ENCODE measurements around the gene TSFM.
A peak's percentile ranks its signal among the peaks of the same experiment; 100 is the strongest.

TSFM gene

GRCh38 chr12:57749061-57749460 lies 33.5 kb upstream of the TSFM start:
- no peak for FAIRE-seq

GRCh38 chr12:57750561-57751431 lies 31.8 kb upstream of the TSFM start:
- FAIRE-seq: no peak

DNA sequence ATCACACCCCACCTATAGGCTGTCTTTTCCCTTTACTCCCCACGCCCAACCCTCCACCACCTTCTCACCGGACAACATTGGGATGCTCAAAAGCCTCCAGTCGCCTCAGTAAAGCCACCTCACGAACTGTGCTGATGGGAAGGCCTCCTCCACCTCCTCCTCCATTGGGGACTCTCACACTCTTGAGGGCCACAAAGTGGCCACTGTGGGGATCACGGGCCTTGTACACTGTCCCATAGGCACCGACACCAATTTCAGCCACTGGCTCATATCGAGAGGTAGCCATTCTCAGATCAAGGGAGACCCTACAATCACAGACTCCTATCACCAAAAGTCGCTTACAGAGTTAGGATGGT lies 31.2 kb upstream of the TSFM start:
- FAIRE-seq: no peak

GRCh38 chr12:57751788-57752667 lies 30.6 kb upstream of the TSFM start, which contains the start of gene CDK4:
Gene CDK4 (minus strand): TSS chr12:57752310. CDS start chr12:57751717, 593 bp downstream.
- peak; percentile 98 for FAIRE-seq

GRCh38 chr12:57752668-57753000 lies 30.0 kb upstream of the TSFM start:
- no peak for FAIRE-seq

- FAIRE-seq: no peak
Measured at GRCh38 chr12:57753756-57754337, 28.7 kb upstream of the TSFM start.

- FAIRE-seq: no peak
Measured at GRCh38 chr12:57754411-57755193, 28.0 kb upstream of the TSFM start, which contains the start of gene MARCHF9. Gene MARCHF9 (plus strand): TSS chr12:57755103. CDS start chr12:57755529, 426 bp downstream.

DNA sequence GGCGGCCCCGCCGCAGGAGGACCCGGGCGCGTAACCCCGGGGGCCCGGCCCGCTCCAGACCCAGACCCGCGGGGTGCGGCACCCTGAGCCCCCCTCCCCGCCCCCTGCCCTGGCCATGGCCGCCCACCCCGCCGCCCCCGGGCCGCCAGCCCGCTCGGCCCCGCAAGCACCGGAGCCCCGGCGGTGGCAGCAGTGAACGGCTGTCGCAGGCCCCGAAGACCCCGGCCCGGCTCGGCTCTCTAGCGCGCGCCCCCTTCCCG lies 27.5 kb upstream of the TSFM start:
- FAIRE-seq: no peak

DNA sequence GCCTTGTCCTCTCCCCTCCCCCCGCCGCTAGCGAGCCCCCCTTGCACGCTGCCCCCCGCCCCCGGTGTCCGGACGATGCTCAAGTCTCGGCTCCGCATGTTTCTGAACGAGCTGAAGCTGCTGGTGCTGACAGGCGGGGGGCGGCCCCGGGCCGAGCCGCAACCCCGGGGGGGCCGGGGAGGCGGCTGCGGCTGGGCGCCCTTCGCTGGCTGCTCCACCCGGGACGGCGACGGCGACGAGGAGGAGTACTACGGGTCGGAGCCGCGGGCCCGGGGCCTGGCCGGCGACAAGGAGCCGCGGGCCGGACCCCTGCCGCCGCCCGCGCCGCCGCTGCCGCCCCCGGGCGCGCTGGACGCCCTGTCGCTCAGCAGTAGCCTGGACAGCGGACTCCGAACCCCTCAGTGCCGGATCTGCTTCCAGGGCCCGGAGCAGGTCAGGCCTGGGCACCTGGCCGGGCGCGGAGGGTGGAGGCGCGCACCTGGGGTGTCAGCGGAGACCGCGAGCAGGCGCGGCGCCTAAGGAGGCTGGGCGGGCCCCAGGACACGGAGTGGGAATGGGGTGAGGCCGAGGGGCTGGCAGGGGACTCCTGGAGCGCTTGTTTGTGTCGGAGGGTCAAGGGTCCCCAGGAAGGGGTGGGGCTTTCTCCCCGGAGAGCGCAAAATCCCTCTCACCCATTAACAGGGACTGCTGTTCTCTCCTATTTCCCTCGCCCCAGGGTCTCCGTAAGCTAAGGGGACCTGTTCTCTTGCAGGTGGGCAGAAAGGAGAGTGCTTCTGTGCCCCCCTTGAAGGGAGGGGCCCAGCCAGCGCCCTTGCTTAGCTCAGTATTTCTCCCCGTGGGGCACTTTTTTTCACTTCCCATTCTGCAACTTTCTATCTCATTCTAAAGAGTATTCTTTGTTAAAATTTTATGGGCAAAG lies 26.9 kb upstream of the TSFM start:
- FAIRE-seq: no peak

GRCh38 chr12:57756406-57757341 lies 25.9 kb upstream of the TSFM start:
- no peak for FAIRE-seq

GRCh38 chr12:57757771-57758170 lies 24.8 kb upstream of the TSFM start:
- no peak for FAIRE-seq

DNA sequence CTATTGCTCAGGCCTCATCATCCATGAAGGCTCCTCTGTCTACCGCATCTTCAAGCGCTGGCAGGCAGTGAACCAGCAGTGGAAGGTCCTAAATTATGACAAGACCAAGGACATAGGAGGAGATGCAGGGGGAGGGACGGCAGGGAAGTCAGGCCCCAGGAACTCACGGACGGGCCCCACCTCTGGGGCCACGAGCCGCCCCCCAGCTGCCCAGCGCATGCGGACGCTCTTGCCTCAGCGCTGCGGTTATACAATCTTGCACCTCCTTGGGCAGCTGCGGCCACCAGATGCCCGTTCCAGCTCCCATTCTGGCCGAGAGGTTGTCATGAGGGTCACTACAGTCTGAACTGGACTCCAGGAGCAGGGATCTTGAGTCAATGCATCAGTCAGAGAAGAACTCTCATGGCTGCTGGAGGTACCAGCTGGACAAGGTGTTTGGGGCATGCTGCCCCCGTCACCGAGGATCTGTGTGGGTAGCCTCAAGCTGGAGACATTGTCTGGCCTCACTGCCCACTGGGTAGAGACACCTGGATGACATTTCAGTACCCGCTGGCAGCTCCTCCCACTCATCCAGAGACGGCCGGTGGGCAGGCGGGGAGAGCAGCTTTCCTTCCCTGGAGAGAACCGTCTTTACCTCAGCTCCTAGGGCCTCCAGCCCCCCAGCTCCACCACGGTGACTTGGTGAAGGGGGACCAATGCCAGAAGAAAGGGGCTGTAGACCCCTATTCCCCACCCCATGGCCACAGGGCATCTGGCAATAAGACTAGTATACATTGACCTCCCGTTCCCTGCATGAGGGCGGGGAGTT lies 23.8 kb upstream of the TSFM start:
- FAIRE-seq: no peak

- FAIRE-seq: peak; percentile 81
Measured at GRCh38 chr12:57759360-57759980, 23.1 kb upstream of the TSFM start.

DNA sequence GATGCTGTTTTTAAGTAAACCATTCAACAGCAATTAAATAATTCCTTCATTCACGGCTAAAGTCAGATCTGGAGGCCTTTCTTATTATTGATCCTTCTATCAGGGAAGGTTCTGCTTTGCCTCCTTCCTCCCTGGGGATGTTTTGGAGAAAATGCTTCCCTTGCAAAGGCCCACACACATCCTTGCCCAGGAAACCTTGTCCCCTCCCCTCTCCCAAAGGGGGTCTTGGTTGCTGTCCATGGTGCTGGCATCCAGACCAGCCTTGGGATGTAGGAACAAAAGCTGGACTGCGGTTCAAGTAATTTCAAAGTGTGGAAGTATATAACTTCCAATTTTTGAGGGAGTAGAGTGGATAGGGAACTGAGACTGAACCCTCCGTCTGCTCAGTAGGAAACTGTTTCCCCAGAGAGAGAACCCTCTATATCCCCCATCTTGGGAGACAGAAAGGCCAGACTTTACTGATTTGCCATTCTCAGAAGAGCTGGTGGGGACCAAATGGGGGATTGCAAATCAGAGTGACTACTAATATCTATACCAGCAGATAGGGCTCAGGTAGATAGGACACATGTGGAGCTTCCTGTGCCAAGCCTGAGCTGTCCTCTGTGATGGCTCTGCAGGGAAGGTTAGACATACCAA lies 22.1 kb upstream of the TSFM start:
- no peak for FAIRE-seq

DNA sequence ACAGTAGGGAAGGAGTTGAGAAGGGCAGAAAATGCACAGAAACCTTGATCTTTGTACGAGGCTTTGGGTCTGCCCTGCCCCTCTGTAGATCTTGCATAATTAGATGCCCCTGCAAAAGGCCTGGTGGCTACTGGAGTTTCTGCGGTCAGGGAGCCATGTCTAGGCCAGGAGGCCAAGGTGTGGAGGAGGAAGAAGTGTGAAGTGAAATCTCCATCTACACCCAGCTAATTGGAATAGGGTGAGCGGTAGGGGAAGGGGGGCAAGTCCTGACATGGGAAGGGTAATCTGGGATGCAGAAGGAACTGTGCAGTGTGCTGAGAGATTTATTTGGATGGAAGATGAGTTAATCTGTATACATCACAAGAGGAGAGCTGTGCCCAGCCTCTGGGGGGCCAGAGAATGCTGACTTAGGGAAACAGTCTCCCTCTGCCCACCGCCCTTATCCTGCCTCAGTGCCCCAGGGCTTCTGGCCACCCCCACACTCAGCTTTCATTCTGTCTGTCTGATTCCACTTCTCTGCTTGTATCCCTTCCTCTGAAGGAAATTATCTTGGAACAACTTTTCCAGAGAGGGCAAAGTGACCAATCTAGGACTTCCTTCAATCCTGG lies 21.1 kb upstream of the TSFM start:
- no peak for FAIRE-seq

DNA sequence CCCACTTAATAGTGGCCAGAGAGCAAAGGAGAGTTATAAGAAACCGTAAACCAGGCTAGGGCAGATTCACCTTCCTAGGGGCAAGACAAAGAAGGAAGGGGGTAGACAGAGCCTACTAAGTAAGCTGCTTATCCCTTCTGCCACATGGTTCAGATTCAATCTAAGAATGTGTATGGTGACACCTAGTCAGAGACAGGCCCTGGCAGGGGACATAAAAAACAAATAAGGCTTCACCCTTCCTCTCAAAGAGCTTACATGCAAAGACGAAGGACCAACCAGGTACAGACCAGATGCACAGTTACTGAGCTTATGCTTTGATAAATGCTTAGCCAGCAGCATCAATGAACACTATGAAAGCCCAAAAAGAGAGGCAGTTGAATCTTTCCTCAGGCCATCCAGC lies 20.1 kb upstream of the TSFM start:
- no peak for FAIRE-seq

- FAIRE-seq: no peak
Measured at GRCh38 chr12:57763881-57764661, 18.5 kb upstream of the TSFM start.

GRCh38 chr12:57764662-57765002 lies 18.0 kb upstream of the TSFM start:
- no peak for FAIRE-seq
